GM15510 (cell line): ENCODE measurements around the gene HELZ.

ENCODE experiments used
- POLR2A ChIP-seq: IDR thresholded peaks from 3 replicates; pipeline ENCODE4 v1.6.1; 2011; ENCODE audit warnings: borderline replicate concordance; ENCODE audit not compliant: insufficient read length; ENCODE audit errors: extremely low read depth

HELZ gene

DNA sequence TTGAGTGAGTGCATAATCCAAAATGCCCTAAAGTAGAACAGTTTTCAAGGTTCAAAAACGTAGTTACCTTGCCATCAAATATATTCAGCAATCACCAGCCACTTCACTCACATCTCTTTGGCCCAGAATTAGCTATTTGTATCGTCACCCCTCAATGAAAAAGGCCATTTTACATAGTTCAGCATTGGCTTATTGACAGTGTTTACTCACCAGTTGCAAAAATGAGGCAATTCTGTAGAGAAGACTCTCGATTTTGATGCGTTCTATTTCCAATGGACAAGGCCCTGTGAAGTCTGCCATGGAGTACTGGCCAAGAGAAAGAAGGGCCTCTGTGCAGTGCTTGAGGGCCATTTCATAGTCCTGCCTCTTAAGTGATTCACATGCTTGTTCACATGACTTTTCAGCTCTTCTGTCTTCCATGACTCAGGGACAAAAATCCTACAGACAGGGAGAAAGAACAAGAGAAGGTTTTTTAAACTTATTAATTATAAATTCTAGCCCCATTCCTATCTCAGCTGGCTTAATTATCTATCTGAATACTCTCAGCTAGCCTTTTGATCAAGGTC is 26.5 kb downstream of the HELZ start:
- no peak for TF ChIP-seq POLR2A

DNA sequence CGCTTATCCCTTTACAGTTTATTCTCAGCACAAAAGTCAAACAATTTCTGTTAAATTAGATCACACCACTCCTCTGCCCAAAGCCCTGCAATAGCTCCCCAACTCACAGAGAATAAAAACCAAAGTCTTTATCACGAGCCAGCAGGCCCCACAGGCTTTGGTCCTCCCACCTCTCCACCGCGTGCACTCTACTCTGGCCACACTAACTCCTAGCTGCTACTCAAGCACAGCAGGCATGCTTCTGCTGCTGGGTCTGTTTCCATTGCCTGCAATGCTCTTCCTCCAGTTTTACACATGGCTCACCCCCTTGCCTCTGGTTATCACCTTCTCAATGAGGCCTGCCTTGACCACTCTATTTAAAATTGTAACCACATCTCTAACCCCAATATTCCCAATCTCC is 27.6 kb downstream of the HELZ start:
- TF ChIP-seq POLR2A = no peak

DNA sequence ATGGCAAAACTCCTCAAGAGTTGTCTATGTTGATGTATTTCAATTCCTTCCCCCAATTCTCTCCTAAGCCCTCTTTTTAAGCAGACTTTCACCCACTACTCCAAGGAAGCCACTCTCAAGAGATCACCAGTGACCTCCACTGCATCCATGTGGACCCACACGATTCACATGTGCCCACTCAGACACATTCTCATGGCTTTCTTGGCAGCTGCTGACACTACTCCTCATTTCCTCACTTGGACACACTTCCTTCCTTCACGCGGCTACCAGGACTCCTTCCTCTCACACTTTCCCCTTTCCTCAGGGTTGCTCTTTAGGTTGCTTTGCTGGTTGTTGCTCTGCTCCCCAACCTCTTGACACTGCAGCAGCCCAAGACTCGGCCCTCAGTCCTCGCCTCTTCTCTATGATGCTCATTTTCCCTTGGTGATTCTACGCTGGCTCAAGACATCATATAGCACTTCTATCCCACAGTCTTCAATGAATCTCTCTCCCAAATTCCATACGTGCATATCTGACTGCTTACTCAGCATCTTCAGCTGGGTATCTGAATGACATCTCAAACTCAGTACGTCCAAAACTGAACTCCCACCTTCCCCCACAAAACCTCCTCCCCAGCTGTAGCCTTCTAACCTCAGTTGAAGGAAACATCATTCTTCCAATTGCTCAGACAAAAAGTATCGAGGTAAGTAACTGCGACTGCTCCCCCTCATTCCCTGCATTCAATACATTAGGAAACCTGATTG is 28.2 kb downstream of the HELZ start:
- no peak for TF ChIP-seq POLR2A

DNA sequence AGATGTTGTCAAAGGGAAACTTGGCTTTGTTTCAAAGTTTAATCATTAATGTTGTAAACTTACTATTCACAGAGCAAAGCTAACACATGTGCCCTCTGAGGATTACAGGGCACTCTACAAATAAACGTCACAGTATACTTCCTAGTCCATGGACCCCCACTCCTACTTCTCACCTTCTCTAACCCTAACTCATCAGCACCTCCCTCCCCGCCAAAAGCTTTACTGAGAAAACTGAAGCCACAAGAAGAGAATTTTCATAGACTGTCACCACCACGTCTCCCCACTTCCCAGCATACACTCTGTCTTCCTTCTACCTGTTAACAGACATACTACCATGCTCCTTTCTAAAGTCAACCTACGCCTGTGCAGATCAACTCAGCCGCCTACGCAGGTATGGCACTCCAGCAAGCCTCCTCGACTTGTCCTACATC is 29.0 kb downstream of the HELZ start:
- TF ChIP-seq POLR2A = no peak

DNA sequence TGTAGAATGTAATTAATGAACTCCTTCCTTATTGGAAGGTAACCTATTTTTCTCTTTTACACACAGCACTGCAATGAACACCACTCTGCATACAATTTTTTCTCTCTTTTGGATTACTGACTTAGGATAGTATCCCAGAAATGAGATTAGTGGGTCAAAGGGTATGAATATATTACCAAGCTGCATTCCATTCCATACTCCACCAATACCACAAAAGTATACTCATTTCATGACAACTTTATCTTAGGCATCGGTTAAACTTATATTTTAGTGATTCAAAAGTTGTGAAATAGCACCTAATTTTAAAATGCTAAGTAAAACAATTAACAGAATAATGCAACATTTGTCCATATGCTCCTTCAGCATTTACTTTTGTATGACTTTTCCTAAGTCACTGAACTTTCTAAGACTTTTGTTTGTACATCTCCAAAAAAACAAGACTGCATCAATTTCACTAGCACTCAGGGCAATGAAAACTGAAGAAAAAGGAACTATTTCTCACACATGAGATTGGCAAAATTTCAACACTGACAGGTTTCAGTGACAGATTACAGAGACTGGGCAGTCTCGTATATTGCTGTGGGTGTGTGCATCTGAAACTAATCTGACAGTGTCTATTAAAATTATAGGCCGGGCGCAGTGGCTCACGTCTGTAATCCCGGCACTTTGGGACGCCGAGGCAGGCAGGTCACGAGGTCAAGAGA is 32.1 kb downstream of the HELZ start:
- TF ChIP-seq POLR2A = no peak

DNA sequence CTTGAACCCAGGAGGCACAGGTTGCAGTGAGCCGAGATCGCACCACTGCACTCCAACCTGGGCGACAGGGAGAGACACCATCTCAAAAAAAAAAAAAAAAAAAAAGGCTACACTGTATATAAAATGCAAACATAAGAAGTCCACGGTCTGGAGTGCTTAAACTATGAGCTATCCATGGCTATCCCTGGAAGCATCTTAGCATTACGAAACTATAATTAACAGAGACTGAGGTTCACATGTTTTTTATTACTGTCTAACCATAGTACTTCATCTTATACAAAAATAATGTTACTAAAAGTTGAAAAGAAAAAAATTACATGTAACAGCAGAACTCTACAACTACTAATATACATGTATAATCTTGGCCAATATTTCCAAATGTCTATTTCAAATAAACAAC is 32.8 kb downstream of the HELZ start:
- TF ChIP-seq POLR2A = no peak

DNA sequence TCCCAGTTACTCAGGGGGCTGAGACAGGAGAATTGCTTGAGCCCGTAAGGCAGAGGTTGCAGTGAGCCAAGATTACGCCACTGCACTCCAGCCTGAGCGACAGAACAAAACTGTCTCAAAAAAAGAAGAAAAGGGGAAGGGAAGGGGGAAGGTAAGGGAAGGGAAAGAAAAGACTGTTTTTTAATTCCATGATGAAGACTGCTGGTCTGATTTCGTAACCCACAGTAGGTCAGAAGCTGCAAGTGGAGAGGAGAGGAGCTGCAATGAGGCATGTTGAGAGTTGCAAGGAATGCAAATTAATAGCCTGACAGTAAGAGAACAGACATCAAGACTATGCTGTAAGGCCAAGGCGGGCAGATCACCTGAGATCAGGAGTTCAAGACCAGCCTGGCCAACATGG is 33.3 kb downstream of the HELZ start:
- no peak for TF ChIP-seq POLR2A

DNA sequence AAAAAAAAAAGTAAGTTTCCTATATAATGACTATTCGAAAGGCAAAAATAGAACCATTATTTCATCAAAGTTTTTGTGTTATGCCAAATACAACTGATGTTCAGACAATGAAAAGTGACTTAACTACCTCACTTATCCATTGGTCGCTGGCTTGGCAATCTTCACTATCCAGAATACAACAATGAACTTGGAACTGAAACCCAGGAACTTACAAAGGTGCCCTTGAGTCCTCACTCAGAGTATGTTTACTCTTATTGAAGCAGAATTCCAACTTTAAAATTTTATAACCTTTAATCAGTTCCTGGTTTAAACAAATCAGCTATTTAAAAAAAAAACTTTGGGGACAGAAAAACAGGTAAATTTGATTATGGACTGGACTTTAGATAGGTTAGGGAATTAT is 34.1 kb downstream of the HELZ start:
- no peak for TF ChIP-seq POLR2A

DNA sequence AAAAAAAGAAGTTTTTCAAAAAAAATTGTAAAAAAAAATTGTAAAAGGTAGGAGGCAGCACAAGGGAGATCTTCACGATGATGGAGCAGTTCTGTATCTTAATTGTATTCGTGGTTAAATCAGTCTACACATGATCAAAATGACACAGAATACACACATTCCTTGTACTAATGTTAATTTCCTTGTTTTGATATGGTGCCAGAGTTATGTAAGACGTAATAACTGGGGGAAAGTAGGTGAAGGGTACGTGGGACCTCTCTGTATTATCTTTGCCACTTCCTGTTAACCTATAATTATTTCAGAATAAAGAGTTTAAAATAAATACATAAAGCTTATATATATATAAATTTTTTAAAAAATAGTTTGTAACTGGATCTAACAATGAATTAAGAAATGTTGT is 36.8 kb downstream of the HELZ start:
- no peak for TF ChIP-seq POLR2A

DNA sequence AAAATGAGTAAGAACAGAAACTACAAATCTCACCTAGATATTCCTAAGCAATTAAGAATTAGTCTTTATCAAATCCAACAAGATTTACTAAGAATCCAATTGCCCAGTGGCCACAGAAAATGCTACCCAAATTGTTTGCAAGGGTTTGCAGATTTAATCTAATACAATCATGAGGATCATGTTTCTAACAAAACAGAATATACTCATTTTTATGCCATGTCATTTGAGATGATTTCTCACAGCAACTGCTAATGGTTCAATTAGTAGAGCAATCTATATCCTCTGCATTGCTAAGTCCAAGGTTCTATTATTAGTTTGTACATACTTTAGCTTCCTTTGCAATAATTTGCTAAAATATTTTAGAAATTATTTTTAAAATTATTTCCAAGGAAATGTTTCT is 41.2 kb downstream of the HELZ start:
- no peak for TF ChIP-seq POLR2A

DNA sequence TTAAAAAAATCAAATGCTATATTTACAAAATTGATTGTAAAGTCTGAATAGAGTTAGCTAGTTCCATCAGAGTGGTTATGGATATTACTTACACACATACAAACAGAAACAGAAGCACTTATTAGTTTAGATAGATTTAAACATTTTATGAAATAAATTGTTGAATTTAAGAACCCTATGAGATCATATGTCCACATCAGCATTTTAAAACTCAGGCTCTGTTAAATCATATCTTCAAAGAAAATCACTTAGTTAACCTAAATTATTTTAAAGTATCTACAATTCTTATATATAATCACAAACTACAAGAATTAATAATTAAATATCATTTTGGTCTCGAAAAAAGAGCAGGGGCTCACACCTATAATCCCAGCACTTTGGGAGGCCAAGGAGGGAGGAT is 42.5 kb downstream of the HELZ start:
- no peak for TF ChIP-seq POLR2A

DNA sequence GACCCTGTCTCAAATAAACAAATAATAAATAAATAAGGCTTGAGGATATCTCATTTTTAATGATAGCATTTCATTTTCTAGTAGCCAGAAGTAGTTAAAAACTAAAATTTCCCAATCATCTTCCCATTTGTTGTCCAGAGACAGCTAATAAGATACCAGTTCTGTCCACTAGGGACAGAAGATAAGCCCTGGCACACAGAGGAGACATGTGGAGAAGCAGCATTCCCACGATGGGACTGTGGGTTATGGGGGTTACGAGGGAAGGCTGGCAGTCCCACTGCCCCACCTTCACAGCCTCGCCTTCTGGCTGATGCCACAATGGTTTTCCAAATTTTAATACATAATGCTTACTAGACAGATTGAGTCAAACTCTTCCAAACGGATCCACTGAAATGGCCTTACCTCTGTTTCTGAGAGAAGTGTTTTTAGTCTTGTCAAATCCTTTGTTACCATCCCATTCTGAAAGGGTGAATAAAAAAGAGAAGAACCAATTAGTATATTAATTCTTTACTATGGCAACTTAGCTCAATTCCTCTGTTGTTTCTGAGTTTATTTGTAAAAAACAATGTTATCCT is 44.2 kb downstream of the HELZ start:
- TF ChIP-seq POLR2A = no peak

DNA sequence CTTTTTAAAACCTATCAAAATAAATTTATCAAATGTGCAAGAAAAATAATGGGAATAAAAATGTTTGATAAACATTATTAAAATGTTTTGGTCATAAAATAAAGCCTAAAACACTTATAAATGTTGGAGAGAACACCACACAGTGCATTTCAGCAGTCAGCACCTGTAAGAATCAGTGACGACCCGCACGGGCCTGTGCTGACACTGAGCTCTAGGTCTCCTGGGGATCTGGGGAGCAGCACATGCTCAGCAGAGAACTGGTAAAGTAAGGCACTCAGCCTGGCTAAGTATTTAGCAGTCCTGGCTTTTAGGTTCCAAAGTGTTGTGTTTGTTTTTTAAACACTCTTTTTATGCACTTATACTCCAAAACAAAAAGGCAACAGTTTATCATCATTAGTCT is 46.9 kb downstream of the HELZ start:
- TF ChIP-seq POLR2A = no peak

DNA sequence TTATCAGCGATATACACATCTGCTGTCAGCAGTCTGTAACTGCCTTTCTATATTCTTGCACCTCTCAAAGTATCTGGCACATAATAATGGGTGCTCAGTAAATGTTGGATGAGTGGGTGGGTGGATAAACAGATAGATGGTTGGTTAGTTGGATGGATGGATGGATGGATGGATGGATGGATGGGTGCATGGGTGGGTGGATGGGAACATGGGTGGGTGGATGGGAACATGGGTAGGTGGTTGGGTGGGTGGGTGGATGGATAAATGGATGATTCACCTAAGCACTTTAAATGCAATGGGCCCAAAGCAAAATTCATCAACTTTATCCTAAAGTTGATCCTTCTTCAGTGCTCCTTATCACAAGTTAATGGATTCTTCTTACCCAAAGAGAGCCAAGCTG is 48.6 kb downstream of the HELZ start:
- TF ChIP-seq POLR2A = no peak

DNA sequence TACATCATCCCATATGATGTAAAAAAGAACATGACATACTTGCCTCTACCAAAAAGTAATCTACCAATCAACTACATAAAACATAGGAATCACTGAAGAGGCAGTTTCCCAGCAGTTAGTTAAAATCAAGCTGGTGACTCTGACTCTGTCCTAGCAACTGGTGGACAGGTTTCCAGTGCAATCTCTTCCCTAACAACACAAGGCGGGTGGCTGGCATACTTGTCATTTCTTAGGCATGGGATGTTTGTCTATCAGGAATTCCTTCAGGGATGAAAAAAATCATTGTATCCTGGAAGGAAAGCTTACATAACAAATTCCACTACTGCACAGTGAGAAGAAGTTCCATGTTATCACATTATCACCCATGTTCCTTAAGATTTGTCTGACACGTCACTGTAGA is 50.9 kb downstream of the HELZ start:
- TF ChIP-seq POLR2A = no peak
